ENCODE measurements around the gene KLF17.

DNA sequence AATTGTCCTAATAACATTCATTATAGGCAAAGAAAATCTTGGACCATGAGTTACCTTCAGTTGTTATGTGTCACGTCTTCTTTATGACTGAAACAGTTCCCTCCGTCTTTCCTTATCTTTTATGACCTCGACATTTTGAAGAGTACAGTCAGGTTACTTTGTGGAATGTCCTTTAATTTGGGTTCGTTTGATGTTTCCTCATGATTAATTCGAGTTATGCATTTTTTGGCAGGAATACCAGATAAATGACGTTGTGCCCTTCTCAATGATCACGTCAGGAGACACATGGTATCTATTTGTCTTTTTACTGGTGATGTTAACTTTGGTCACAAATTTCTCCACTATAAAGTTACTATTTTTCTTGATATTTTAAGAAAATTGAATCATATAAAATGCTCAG, 17.3 kb upstream of the KLF17 start:
- no peak for TF ChIP-seq TEAD4 (CRISPR knock-in tag; IDR thresholded peaks at IDR 0.05)
- no peak for TF ChIP-seq ELF4 (CRISPR knock-in tag; IDR thresholded peaks at IDR 0.05; ENCODE audit: low read depth)
- no peak for TF ChIP-seq FOXJ3 (CRISPR knock-in tag; IDR thresholded peaks at IDR 0.05; ENCODE audit: borderline replicate concordance)
- TF ChIP-seq ZNF263 (CRISPR knock-in tag; IDR thresholded peaks at IDR 0.05; ENCODE audit: low read depth), result no peak

Data from WTC11 (cell line).